ENCODE data around the gene MSI2. TPM values are rescaled to one million over a fixed set of nuclear protein-coding genes. Genes with fewer than 3 reads are reported as not detected.

The MSI2 gene
- total RNA-seq, 1 experiment from 2014 or later: 174 TPM

- no peak for DNase-seq
- H3K4me1 ChIP-seq: peaks cover 8% of the 10 kb centered on the region
- intact Hi-C loops (cut with micrococcal nuclease; ENCODE audit: unreplicated experiment): no loop called here
- Mint-ChIP-seq H3K4me3 (ENCODE audit: unreplicated experiment) (no peak overlapping the region), H3K27ac (ENCODE audit: unreplicated experiment) (no peak overlapping the region), H3K4me1 (ENCODE audit: low read depth, unreplicated experiment) (no peaks in the 10 kb centered on the region), H3K9me3 (ENCODE audit: unreplicated experiment) (no peaks in the 10 kb centered on the region), H3K27me3 (ENCODE audit: insufficient read depth, unreplicated experiment) (no peaks in the 10 kb centered on the region), H3K36me3 (ENCODE audit: insufficient read depth, unreplicated experiment) (peaks cover 47% of the 10 kb centered on the region)
- ChIA-PET CTCF (no interaction called here), POLR2A (no interaction called here)
- BruUV-seq (replicated peaks): no TSS peak
- H3K27me3 ChIP-seq (replicated peaks; ENCODE audit: control insufficient read depth, insufficient read depth, low read length): no peaks in the 10 kb centered on the region
- no peaks in the 10 kb centered on the region; the same call in 1 of the 2 replicates for H3K36me3 ChIP-seq (ENCODE audit: control insufficient read depth, insufficient read depth, low read length)
- no peaks in the 10 kb centered on the region for H3K9me3 ChIP-seq
- H3K4me3 ChIP-seq (ENCODE audit: low read depth, low read length): no peak overlapping the region
- no peak for TF ChIP-seq CTCF (IDR thresholded peaks at IDR 0.05; ENCODE audit: insufficient read depth in 1 of 2, low read depth in 1 of 2, low read length in 1 of 2, severe bottlenecking in 1 of 2, unreplicated experiment in 1 of 2)
Measured at GRCh38 chr17:57455063-57455914, 199.0 kb downstream of the MSI2 start.

GRCh38 chr17:57456622-57457021, 200.3 kb downstream of the MSI2 start:
- no peaks in the 10 kb centered on the region for H3K4me1 Mint-ChIP-seq (ENCODE audit: low read depth, unreplicated experiment)
- no peak overlapping the region for H3K4me3 Mint-ChIP-seq (ENCODE audit: unreplicated experiment)
- H3K27me3 Mint-ChIP-seq (ENCODE audit: insufficient read depth, unreplicated experiment): no peaks in the 10 kb centered on the region
- no peak overlapping the region for H3K27ac Mint-ChIP-seq (ENCODE audit: unreplicated experiment)
- no peaks in the 10 kb centered on the region for H3K9me3 Mint-ChIP-seq (ENCODE audit: unreplicated experiment)
- H3K27me3 ChIP-seq (replicated peaks; ENCODE audit: control insufficient read depth, insufficient read depth, low read length): no peaks in the 10 kb centered on the region
- H3K36me3 ChIP-seq (ENCODE audit: control insufficient read depth, insufficient read depth, low read length): no peaks in the 10 kb centered on the region; the same call in 1 of the 2 replicates
- H3K4me3 ChIP-seq (ENCODE audit: low read depth, low read length): no peak overlapping the region
- TF ChIP-seq CTCF (IDR thresholded peaks at IDR 0.05; ENCODE audit: insufficient read depth in 1 of 2, low read depth in 1 of 2, low read length in 1 of 2, severe bottlenecking in 1 of 2, unreplicated experiment in 1 of 2): no peak
- POLR2A ChIA-PET: no interaction called here
- no TSS peak for BruUV-seq (replicated peaks)
- peaks cover 8% of the 10 kb centered on the region for H3K4me1 ChIP-seq
- DNase-seq: no peak
- H3K9me3 ChIP-seq: no peaks in the 10 kb centered on the region
- intact Hi-C loops (cut with micrococcal nuclease; ENCODE audit: unreplicated experiment): no loop called here
- CTCF ChIA-PET: interaction anchor here (0.7 kb wide), 1 partner anchor 90 kb away, joined by 3 read pairs; no protein-coding TSS in a partner anchor
- peaks cover 47% of the 10 kb centered on the region for H3K36me3 Mint-ChIP-seq (ENCODE audit: insufficient read depth, unreplicated experiment)

- no peaks in the 10 kb centered on the region for H3K9me3 ChIP-seq
- no peak overlapping the region for H3K4me3 ChIP-seq (ENCODE audit: low read depth, low read length)
- Mint-ChIP-seq H3K4me3 (ENCODE audit: unreplicated experiment) (no peak overlapping the region), H3K9me3 (ENCODE audit: unreplicated experiment) (no peaks in the 10 kb centered on the region), H3K27ac (ENCODE audit: unreplicated experiment) (no peak overlapping the region), H3K4me1 (ENCODE audit: low read depth, unreplicated experiment) (peaks cover 5% of the 10 kb centered on the region), H3K36me3 (ENCODE audit: insufficient read depth, unreplicated experiment) (peaks cover 47% of the 10 kb centered on the region), H3K27me3 (ENCODE audit: insufficient read depth, unreplicated experiment) (no peaks in the 10 kb centered on the region)
- H3K4me1 ChIP-seq: peaks cover 8% of the 10 kb centered on the region
- H3K27me3 ChIP-seq (replicated peaks; ENCODE audit: control insufficient read depth, insufficient read depth, low read length): no peaks in the 10 kb centered on the region
- ChIA-PET POLR2A (no interaction called here), CTCF (no interaction called here)
- no peaks in the 10 kb centered on the region; the same call in 1 of the 2 replicates for H3K36me3 ChIP-seq (ENCODE audit: control insufficient read depth, insufficient read depth, low read length)
- intact Hi-C loops (cut with micrococcal nuclease; ENCODE audit: unreplicated experiment): no loop called here
- DNase-seq: no peak
- TF ChIP-seq CTCF (IDR thresholded peaks at IDR 0.05; ENCODE audit: insufficient read depth in 1 of 2, low read depth in 1 of 2, low read length in 1 of 2, severe bottlenecking in 1 of 2, unreplicated experiment in 1 of 2): no peak
- no TSS peak for BruUV-seq (replicated peaks)
Measured at GRCh38 chr17:57457188-57457587, 200.9 kb downstream of the MSI2 start.
